PC-3 (cell line): ENCODE data around the gene FIBCD1. TPM values are rescaled to one million over a fixed set of nuclear protein-coding genes. Genes with fewer than 3 reads are reported as not detected.

Experiments
- ATAC-seq: fragments of 200-7000 bp; cut with Tn5 transposase; 2 replicates; pipeline ENCODE4 v1.9.1; 2020; ENCODE audit warnings: mild to moderate bottlenecking, moderate library complexity
- BruUV-seq: library from RNA; stranded (reverse); fragments of 400-500 nt; replicated peaks from 2 replicates; lab custom pipeline; 2021; lab: Mats Ljungman, UMichigan
- CTCF ChIA-PET: fragments of 300-600 bp; sonication (Branson Sonifier 250); formaldehyde crosslinking; loops from one replicate; lab custom pipeline; 2022; ENCODE audit warnings: antibody characterized with exemption; lab: Charles Lee
- POLR2A ChIA-PET: fragments of 300-600 bp; sonication (Branson Sonifier 250); formaldehyde crosslinking; loops from one replicate; lab custom pipeline; 2022; ENCODE audit warnings: antibody characterized with exemption; ENCODE audit not compliant: unreplicated experiment; lab: Charles Lee
- DNase-seq: peaks from one replicate; pipeline ENCODE4 v3.0.0-alpha.2; 2015
- H2AFZ ChIP-seq: fragments of 300-600 bp; sonication (generic); 2 replicates; pipeline ENCODE4 v1.6.0; 2016; ENCODE audit warnings: antibody characterized with exemption, low read length
- H3F3A ChIP-seq: fragments of 300-600 bp; sonication (generic); one replicate; pipeline ENCODE4 v1.6.0; 2017; ENCODE audit warnings: antibody characterized with exemption, low read length, control low read depth, mild to moderate bottlenecking; ENCODE audit not compliant: unreplicated experiment
- H3K27ac ChIP-seq: fragments of 300-600 bp; sonication (generic); 2 replicates; pipeline ENCODE4 v1.5.1; 2016; ENCODE audit warnings: mild to moderate bottlenecking, low read length
- H3K27me3 ChIP-seq: fragments of 300-600 bp; sonication (generic); 2 replicates; pipeline ENCODE4 v1.6.1; 2016; ENCODE audit warnings: low read length, mixed read lengths
- H3K36me3 ChIP-seq: fragments of 300-600 bp; sonication (generic); 2 replicates; pipeline ENCODE4 v1.6.1; 2016; ENCODE audit warnings: low read depth, mixed run types, low read length, mixed read lengths
- H3K4me1 ChIP-seq: fragments of 300-600 bp; sonication (generic); 2 replicates; pipeline ENCODE4 v1.5.1; 2016; ENCODE audit warnings: low read length; ENCODE audit not compliant: insufficient read depth
- H3K4me2 ChIP-seq: fragments of 300-600 bp; sonication (generic); 2 replicates; pipeline ENCODE4 v1.6.0; 2016; ENCODE audit warnings: low read length
- H3K4me3 ChIP-seq: fragments of 300-600 bp; sonication (generic); 2 replicates; pipeline ENCODE4 v1.5.1; 2016; ENCODE audit warnings: mild to moderate bottlenecking, low read length, mixed read lengths
- H3K79me2 ChIP-seq: fragments of 300-600 bp; sonication (generic); 2 replicates; pipeline ENCODE4 v1.6.1; 2017; ENCODE audit warnings: low read length, mixed read lengths
- H3K9ac ChIP-seq: fragments of 300-600 bp; sonication (generic); 2 replicates; pipeline ENCODE4 v1.6.0; 2016; ENCODE audit warnings: mild to moderate bottlenecking, low read length
- H3K9me2 ChIP-seq: fragments of 300-600 bp; sonication (generic); replicated peaks from 2 replicates; pipeline ENCODE4 v1.6.1; 2016; ENCODE audit warnings: mixed run types, low read length, mixed read lengths
- H3K9me3 ChIP-seq: fragments of 300-600 bp; sonication (generic); 2 replicates; pipeline ENCODE4 v1.6.1; 2016; ENCODE audit warnings: low read length, mixed read lengths
- H4K20me1 ChIP-seq: fragments of 300-600 bp; sonication (generic); 2 replicates; pipeline ENCODE4 v1.6.1; 2016; ENCODE audit warnings: low read length, mixed read lengths
- EZH2 ChIP-seq: fragments of 300-600 bp; sonication (generic); IDR thresholded peaks from one replicate; pipeline ENCODE4 v1.6.1; 2017; ENCODE audit warnings: antibody characterized with exemption, mild to moderate bottlenecking, low read length; ENCODE audit not compliant: unreplicated experiment
- EZH2phosphoT487 ChIP-seq: fragments of 300-600 bp; sonication (generic); IDR thresholded peaks from 2 replicates; pipeline ENCODE4 v1.6.1; 2018; ENCODE audit warnings: mild to moderate bottlenecking, antibody characterized with exemption, low read length, borderline replicate concordance
- intact Hi-C: fragments of 100-400 bp; cut with micrococcal nuclease; formaldehyde crosslinking; loops from 2 replicates; pipeline ENCODE4 v1.9.0; 2023
- total RNA-seq: library from RNA; depleted of rRNA; stranded (reverse); fragments of >200 nt; gene quantifications from 2 replicates; pipeline ENCODE4 v1.2.3, GENCODE V29; 2014
- TF ChIP-seq, protein P1 (sequence below): fragments of 300-600 bp; sonication (generic); conservative IDR thresholded peaks from 2 replicates; pipeline ENCODE4 v1.5.1; 2017; ENCODE audit warnings: antibody characterized with exemption, low read depth, mild to moderate bottlenecking, low read length

FIBCD1 gene
- total RNA-seq, 1 experiment from 2014 or later = 8.9 TPM

DNA sequence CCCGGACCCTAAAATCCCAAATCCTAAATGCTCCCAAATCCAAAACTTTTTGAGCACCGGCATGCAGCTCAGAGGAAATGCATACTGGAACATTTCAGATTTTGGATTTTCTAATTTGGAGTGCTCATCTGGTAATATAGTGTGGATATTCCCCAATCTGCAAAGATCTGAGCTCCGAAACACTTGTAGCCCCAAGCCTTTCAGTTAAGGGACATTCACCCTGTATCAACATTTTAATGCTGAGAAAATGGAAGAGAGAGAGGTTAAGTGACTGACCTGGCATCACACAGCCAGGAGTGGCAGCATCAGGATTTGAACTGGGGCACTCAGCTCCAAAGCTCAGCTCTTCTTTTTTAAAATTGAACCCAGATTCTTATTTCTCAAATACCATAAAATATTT, 73.1 kb downstream of the FIBCD1 start:
- Histone ChIP-seq H3K4me3 (no peak overlapping the region), H3K9me3 (no peaks in the 10 kb centered on the region), H3F3A (no peaks in the 10 kb centered on the region), H3K79me2 (peaks cover 8% of the 10 kb centered on the region; the same call in 1 of the 2 replicates), H3K9ac (no peak overlapping the region), H3K4me1 (no peaks in the 10 kb centered on the region), H4K20me1 (no peaks in the 10 kb centered on the region), H2AFZ (no peak overlapping the region), H3K4me2 (no peak overlapping the region), H3K9me2 (no peaks in the 10 kb centered on the region), H3K27me3 (no peaks in the 10 kb centered on the region), H3K36me3 (no peaks in the 10 kb centered on the region), H3K27ac (no peak overlapping the region)
- DNase-seq = no peak
- no peak for ATAC-seq
- intact Hi-C loops = no loop called here
- POLR2A ChIA-PET = interaction anchor here (0.7 kb wide), 1 partner anchor 214 kb away, joined by 22 read pairs; no protein-coding TSS in a partner anchor
- BruUV-seq = no TSS peak
- CTCF ChIA-PET = interaction anchor here (1.0 kb wide), 3 partner anchors 67 to 181 kb away, joined by 3 to 7 read pairs (median 4); no protein-coding TSS in a partner anchor
- TF ChIP-seq, protein P1, sequence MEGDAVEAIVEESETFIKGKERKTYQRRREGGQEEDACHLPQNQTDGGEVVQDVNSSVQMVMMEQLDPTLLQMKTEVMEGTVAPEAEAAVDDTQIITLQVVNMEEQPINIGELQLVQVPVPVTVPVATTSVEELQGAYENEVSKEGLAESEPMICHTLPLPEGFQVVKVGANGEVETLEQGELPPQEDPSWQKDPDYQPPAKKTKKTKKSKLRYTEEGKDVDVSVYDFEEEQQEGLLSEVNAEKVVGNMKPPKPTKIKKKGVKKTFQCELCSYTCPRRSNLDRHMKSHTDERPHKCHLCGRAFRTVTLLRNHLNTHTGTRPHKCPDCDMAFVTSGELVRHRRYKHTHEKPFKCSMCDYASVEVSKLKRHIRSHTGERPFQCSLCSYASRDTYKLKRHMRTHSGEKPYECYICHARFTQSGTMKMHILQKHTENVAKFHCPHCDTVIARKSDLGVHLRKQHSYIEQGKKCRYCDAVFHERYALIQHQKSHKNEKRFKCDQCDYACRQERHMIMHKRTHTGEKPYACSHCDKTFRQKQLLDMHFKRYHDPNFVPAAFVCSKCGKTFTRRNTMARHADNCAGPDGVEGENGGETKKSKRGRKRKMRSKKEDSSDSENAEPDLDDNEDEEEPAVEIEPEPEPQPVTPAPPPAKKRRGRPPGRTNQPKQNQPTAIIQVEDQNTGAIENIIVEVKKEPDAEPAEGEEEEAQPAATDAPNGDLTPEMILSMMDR = no peak
- TF ChIP-seq EZH2 = no peak
- no peak for TF ChIP-seq EZH2phosphoT487

DNA sequence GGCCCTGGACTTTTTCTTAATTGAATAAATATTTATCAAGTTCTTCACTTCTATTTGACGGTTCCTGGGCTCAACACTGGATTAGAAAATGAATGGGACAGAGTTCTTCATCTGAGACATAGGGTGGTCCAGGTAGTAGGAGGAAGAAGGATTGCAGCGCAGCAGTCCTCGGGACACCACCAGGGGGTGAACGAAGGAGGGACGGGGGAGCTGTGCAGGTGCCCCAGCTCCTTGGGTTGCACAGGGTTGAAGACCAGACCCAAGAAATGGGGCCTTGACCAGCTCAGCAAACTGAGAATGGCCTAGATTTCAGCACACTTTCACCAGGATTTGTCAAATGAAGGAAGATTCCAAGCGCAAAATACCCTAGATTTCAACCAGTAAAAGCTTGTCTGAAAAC, 74.5 kb downstream of the FIBCD1 start:
- intact Hi-C loops = no loop called here
- ChIA-PET CTCF (interaction anchor here (1.1 kb wide), 1 partner anchor 68 kb away, joined by 3 read pairs; no protein-coding TSS in a partner anchor), POLR2A (no interaction called here)
- Histone ChIP-seq H3K9me2 (no peaks in the 10 kb centered on the region), H4K20me1 (no peaks in the 10 kb centered on the region), H3F3A (no peaks in the 10 kb centered on the region), H3K4me3 (no peak overlapping the region), H3K36me3 (no peaks in the 10 kb centered on the region), H3K9ac (no peak overlapping the region), H2AFZ (no peak overlapping the region), H3K79me2 (peaks cover 8% of the 10 kb centered on the region; the same call in 1 of the 2 replicates), H3K4me1 (no peaks in the 10 kb centered on the region), H3K27me3 (no peaks in the 10 kb centered on the region), H3K4me2 (no peak overlapping the region), H3K27ac (no peak overlapping the region), H3K9me3 (no peaks in the 10 kb centered on the region)
- TF ChIP-seq EZH2 (no peak), EZH2phosphoT487 (no peak)
- TF ChIP-seq, protein P1 = no peak
- ATAC-seq (no peak), DNase-seq (no peak)
- no TSS peak for BruUV-seq

DNA sequence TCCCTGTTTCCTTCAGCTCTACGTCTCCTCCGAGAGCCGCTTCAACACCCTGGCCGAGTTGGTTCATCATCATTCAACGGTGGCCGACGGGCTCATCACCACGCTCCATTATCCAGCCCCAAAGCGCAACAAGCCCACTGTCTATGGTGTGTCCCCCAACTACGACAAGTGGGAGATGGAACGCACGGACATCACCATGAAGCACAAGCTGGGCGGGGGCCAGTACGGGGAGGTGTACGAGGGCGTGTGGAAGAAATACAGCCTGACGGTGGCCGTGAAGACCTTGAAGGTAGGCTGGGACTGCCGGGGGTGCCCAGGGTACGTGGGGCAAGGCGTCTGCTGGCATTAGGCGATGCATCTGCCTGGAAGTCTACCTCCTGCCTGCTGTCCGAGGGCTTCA, 76.3 kb downstream of the FIBCD1 start:
- DNase-seq = no peak
- H3K79me2 ChIP-seq = peaks cover 8% of the 10 kb centered on the region; the same call in 1 of the 2 replicates
- H3K27me3 ChIP-seq = no peaks in the 10 kb centered on the region
- no peaks in the 10 kb centered on the region; the same call in 1 of the 2 replicates for H3K4me1 ChIP-seq
- no peaks in the 10 kb centered on the region for H3K9me2 ChIP-seq
- no peaks in the 10 kb centered on the region for H3K9me3 ChIP-seq
- intact Hi-C loops = loop anchor here (1.0 kb wide), 2 partner anchors 91 to 155 kb away; no protein-coding TSS in a partner anchor
- no peaks in the 10 kb centered on the region for H4K20me1 ChIP-seq
- H3K4me3 ChIP-seq = no peak overlapping the region
- ChIA-PET POLR2A (no interaction called here), CTCF (no interaction called here)
- H3K36me3 ChIP-seq = no peaks in the 10 kb centered on the region; the same call in 1 of the 2 replicates
- BruUV-seq = no TSS peak
- TF ChIP-seq, protein P1 = no peak
- TF ChIP-seq EZH2 = no peak
- no peak for TF ChIP-seq EZH2phosphoT487
- no peaks in the 10 kb centered on the region for H3F3A ChIP-seq
- no peak overlapping the region for H3K9ac ChIP-seq
- no peak for ATAC-seq
- H2AFZ ChIP-seq = no peak overlapping the region
- no peak overlapping the region for H3K27ac ChIP-seq
- H3K4me2 ChIP-seq = no peak overlapping the region
